Calu3 (cell line): ENCODE results near the gene DUSP9. TPM values are rescaled to one million over a fixed set of nuclear protein-coding genes. Genes with fewer than 3 reads are reported as not detected.

Source experiments
- BruUV-seq: library from RNA; stranded (reverse); fragments of 400-500 nt; replicated peaks from 2 replicates; lab custom pipeline; 2021; lab: Mats Ljungman, UMichigan
- CTCF ChIA-PET: fragments of 300-600 bp; sonication (Branson Sonifier 250); formaldehyde crosslinking; loops from one replicate; lab custom pipeline; 2022; ENCODE audit warnings: antibody characterized with exemption; lab: Charles Lee
- DNase-seq: peaks from one replicate; pipeline ENCODE4 v3.0.0; 2022
- H3K27ac Mint-ChIP-seq: one replicate; pipeline ENCODE4 v1.8.0; 2022; ENCODE audit warnings: mixed read lengths; ENCODE audit not compliant: unreplicated experiment
- H3K27me3 Mint-ChIP-seq: one replicate; pipeline ENCODE4 v1.8.0; 2022; ENCODE audit warnings: mixed read lengths; ENCODE audit not compliant: unreplicated experiment
- H3K36me3 Mint-ChIP-seq: one replicate; pipeline ENCODE4 v1.8.0; 2022; ENCODE audit warnings: mild to moderate bottlenecking, moderate library complexity, mixed read lengths; ENCODE audit not compliant: insufficient read depth, unreplicated experiment
- H3K4me1 Mint-ChIP-seq: one replicate; pipeline ENCODE4 v1.8.0; 2022; ENCODE audit warnings: mild to moderate bottlenecking, low read depth, mixed read lengths; ENCODE audit not compliant: unreplicated experiment
- H3K4me3 Mint-ChIP-seq: one replicate; pipeline ENCODE4 v1.8.0; 2022; ENCODE audit warnings: mild to moderate bottlenecking, low read depth, moderate library complexity, mixed read lengths; ENCODE audit not compliant: unreplicated experiment
- H3K9me3 Mint-ChIP-seq: one replicate; pipeline ENCODE4 v1.8.0; 2022; ENCODE audit warnings: low read depth, mixed read lengths; ENCODE audit not compliant: unreplicated experiment
- intact Hi-C: fragments of 100-400 bp; cut with micrococcal nuclease; formaldehyde crosslinking; loops from one replicate; pipeline ENCODE4 v1.10.0; 2022; ENCODE audit not compliant: unreplicated experiment
- total RNA-seq: library from RNA; stranded (reverse); gene quantifications from 2 replicates; pipeline ENCODE4 v1.2.3, GENCODE V29; 2022
- TF ChIP-seq, protein P1 (sequence below): fragments of 200-600 bp; IDR thresholded peaks from one replicate; pipeline ENCODE4 v1.8.0; 2022; ENCODE audit warnings: antibody characterized with exemption; ENCODE audit not compliant: unreplicated experiment

Gene DUSP9
- total RNA-seq, 1 experiment from 2014 or later: 0.19 TPM

DNA sequence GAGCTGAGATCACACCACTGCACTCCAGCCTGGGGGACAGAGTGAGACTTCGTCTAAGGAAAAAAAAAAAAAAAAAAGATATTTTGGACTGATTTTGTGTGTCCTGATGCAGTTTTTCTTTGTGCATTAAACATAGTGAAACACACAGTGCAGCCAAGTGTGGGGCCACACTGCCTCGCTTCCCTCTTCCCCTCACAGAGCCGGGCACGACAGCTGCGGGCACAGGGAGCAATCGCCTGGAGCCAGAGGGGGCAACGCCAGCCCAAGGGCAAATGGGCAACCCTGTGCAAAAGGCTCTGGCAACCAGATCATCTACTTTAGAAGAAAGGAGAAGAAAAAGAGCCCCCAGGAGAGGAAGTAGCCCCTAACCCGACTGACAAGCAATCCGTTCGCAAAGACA, 34.6 kb upstream of the DUSP9 start:
- Mint-ChIP-seq H3K9me3 (no peaks in the 10 kb centered on the region), H3K4me3 (no peak overlapping the region), H3K4me1 (no peaks in the 10 kb centered on the region), H3K27ac (no peak overlapping the region), H3K36me3 (peaks cover 5% of the 10 kb centered on the region), H3K27me3 (peaks cover 72% of the 10 kb centered on the region)
- no TSS peak for BruUV-seq
- DNase-seq: no peak
- intact Hi-C loops: loop anchor here (2.0 kb wide), 1 partner anchor 50 kb away; no protein-coding TSS in a partner anchor
- TF ChIP-seq, protein P1, sequence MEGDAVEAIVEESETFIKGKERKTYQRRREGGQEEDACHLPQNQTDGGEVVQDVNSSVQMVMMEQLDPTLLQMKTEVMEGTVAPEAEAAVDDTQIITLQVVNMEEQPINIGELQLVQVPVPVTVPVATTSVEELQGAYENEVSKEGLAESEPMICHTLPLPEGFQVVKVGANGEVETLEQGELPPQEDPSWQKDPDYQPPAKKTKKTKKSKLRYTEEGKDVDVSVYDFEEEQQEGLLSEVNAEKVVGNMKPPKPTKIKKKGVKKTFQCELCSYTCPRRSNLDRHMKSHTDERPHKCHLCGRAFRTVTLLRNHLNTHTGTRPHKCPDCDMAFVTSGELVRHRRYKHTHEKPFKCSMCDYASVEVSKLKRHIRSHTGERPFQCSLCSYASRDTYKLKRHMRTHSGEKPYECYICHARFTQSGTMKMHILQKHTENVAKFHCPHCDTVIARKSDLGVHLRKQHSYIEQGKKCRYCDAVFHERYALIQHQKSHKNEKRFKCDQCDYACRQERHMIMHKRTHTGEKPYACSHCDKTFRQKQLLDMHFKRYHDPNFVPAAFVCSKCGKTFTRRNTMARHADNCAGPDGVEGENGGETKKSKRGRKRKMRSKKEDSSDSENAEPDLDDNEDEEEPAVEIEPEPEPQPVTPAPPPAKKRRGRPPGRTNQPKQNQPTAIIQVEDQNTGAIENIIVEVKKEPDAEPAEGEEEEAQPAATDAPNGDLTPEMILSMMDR: no peak
- CTCF ChIA-PET: interaction anchor here (0.7 kb wide), 1 partner anchor 12 kb away, joined by 4 read pairs; no protein-coding TSS in a partner anchor

DNA sequence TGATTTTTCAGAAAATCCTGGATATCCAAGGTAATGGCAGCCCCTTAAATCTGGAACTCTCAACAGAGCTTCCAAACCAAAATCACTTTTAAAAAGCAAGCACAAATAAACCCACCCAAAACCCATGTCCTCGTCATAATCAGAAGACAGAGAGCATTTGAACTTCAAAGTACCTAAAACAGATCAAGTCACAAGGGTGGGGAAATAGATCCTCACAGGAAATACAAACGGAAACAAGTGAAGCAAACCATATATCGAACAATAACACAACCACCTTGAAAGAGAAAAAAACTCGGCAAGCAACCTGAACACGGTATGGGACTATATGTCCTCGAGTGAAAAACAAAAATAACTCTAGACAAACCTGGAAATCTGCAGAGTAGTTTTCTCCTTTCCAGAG, 32.2 kb upstream of the DUSP9 start:
- intact Hi-C loops: no loop called here
- H3K4me1 Mint-ChIP-seq: no peaks in the 10 kb centered on the region
- DNase-seq: no peak
- peaks cover 67% of the 10 kb centered on the region for H3K27me3 Mint-ChIP-seq
- no peaks in the 10 kb centered on the region for H3K36me3 Mint-ChIP-seq
- TF ChIP-seq, protein P1: no peak
- no peaks in the 10 kb centered on the region for H3K9me3 Mint-ChIP-seq
- CTCF ChIA-PET: no interaction called here
- no TSS peak for BruUV-seq
- no peak overlapping the region for H3K27ac Mint-ChIP-seq
- H3K4me3 Mint-ChIP-seq: no peak overlapping the region

DNA sequence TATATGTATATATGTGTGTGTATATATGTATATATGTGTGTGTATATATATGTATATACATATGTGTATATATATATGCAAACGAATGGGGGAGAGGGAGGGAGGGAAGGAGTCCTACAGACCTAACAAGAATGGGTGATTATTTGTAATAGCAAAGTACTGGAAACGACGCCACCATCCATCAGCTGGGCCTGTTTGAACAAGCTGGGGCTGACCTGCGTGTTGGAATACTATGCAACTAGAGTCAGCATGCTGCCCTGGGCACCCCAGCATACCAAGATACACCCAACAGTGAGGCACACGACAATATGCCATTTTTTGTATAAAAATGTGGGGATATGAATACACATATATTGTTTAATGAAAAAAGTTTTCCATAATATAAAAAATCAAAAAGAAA, 26.4 kb upstream of the DUSP9 start:
- DNase-seq: no peak
- Mint-ChIP-seq H3K27me3 (peaks cover 84% of the 10 kb centered on the region), H3K4me3 (no peak overlapping the region), H3K27ac (no peak overlapping the region), H3K9me3 (no peaks in the 10 kb centered on the region), H3K4me1 (no peaks in the 10 kb centered on the region), H3K36me3 (no peaks in the 10 kb centered on the region)
- intact Hi-C loops: no loop called here
- CTCF ChIA-PET: no interaction called here
- TF ChIP-seq, protein P1: no peak
- BruUV-seq: no TSS peak

DNA sequence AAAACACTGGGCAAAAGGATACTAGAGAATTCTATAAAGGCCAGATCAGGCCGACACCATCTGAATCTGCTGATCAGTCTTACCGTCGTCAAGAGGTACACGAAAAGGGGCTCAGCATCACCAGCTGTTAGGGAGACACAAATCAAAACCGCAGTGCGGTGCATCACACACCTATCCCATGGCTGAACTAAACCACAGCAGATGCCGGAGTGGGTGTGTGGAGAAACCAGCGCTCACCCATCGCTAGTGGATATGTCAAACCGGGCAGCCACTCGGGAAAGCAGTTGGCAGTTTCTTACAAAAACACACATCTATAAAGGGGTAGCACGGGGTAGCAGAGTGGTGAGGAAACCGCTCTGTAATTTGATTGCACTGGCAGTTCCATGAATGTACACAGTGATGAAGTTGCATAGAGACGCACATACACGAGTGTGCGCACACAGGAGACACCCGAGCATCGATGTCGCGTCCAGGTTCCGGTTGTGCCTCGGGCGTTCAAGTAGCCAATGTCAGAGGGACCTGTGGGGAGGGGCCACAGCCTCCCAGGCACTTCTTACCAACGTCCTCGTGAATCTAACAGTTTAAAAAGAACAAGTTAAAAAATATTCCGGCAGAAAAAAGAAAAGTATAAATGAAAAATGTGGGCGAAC, 24.9 kb upstream of the DUSP9 start:
- no peaks in the 10 kb centered on the region for H3K36me3 Mint-ChIP-seq
- DNase-seq: no peak
- H3K4me3 Mint-ChIP-seq: no peak overlapping the region
- TF ChIP-seq, protein P1: no peak
- peaks cover 81% of the 10 kb centered on the region for H3K27me3 Mint-ChIP-seq
- H3K4me1 Mint-ChIP-seq: no peaks in the 10 kb centered on the region
- intact Hi-C loops: no loop called here
- H3K27ac Mint-ChIP-seq: no peak overlapping the region
- CTCF ChIA-PET: no interaction called here
- H3K9me3 Mint-ChIP-seq: no peaks in the 10 kb centered on the region
- BruUV-seq: no TSS peak
